ENCODE data around the gene COQ6. TPM values are rescaled to one million over a fixed set of nuclear protein-coding genes. Genes with fewer than 3 reads are reported as not detected.
"Not testable (repeated sequence)": the region's sequence is repeated elsewhere in the genome, so short reads cannot be mapped to it uniquely, and the experiment has no call there.

The COQ6 gene
- total and polyA plus RNA-seq, 5 donors from 2014 or later, result 12.7 to 29.5 (median 26.6) TPM

- no peaks in the 10 kb centered on the region for H3K4me1 Mint-ChIP-seq
- H3K27ac Mint-ChIP-seq, result no peak overlapping the region
- H3K4me3 Mint-ChIP-seq, result no peak overlapping the region
- ATAC-seq (ENCODE audit: low read depth in 2 of 2), result no peak
- Histone ChIP-seq H3K4me3 (ENCODE audit: low read depth, low read length) (no peak overlapping the region), H3K36me3 (ENCODE audit: control insufficient read depth, insufficient read depth, low read length) (peaks cover 10% of the 10 kb centered on the region), H3K27me3 (ENCODE audit: control insufficient read depth, insufficient read depth, low read length) (no peaks in the 10 kb centered on the region), H3K27ac (ENCODE audit: insufficient read depth, low read length, poor library complexity, severe bottlenecking) (no peak overlapping the region), H3K9me3 (ENCODE audit: control insufficient read depth in 2 of 2, low read length in 2 of 2) (no peaks in the 10 kb centered on the region), H3K4me1 (ENCODE audit: control insufficient read depth, insufficient read depth, low read length, poor library complexity, severe bottlenecking) (no peaks in the 10 kb centered on the region)
- no peaks in the 10 kb centered on the region for H3K27me3 Mint-ChIP-seq
- no peaks in the 10 kb centered on the region for H3K9me3 Mint-ChIP-seq
- DNase-seq, result no peak
- peaks cover 32% of the 10 kb centered on the region for H3K36me3 Mint-ChIP-seq
These were observed 38.0 kb downstream of the COQ6 start for GRCh38 chr14:73988065-73988464.

DNA sequence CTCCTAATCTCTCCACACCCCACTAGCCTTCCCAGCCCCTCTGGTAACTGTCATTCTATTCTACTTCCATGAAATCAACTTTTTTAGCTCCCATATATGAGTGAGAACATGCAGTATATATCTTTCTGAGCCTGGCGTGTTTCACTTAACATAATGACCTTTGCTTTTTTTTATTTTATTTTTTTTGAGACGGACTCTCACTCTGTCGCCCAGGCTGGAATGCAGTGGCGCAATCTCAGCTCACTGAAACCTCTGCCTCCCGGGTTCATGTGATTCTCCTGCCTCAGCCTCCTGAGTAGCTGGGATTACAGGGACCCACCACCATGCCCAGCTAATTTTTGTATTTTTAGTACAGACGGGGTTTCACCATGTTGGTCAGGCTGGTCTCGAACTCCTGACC lies 38.6 kb downstream of the COQ6 start:
- H3K9me3 Mint-ChIP-seq; ATAC-seq (ENCODE audit: low read depth in 2 of 2); H3K27ac ChIP-seq (ENCODE audit: insufficient read depth, low read length, poor library complexity, severe bottlenecking); H3K27ac Mint-ChIP-seq; H3K4me1 ChIP-seq (ENCODE audit: control insufficient read depth, insufficient read depth, low read length, poor library complexity, severe bottlenecking); H3K9me3 ChIP-seq (ENCODE audit: control insufficient read depth in 2 of 2, low read length in 2 of 2); H3K4me3 Mint-ChIP-seq; H3K27me3 ChIP-seq (ENCODE audit: control insufficient read depth, insufficient read depth, low read length); H3K4me3 ChIP-seq (ENCODE audit: low read depth, low read length); H3K36me3 ChIP-seq (ENCODE audit: control insufficient read depth, insufficient read depth, low read length); H3K27me3 Mint-ChIP-seq; DNase-seq; H3K4me1 Mint-ChIP-seq: not testable (repeated sequence)
- H3K36me3 Mint-ChIP-seq, result peaks cover 32% of the 10 kb centered on the region

DNA sequence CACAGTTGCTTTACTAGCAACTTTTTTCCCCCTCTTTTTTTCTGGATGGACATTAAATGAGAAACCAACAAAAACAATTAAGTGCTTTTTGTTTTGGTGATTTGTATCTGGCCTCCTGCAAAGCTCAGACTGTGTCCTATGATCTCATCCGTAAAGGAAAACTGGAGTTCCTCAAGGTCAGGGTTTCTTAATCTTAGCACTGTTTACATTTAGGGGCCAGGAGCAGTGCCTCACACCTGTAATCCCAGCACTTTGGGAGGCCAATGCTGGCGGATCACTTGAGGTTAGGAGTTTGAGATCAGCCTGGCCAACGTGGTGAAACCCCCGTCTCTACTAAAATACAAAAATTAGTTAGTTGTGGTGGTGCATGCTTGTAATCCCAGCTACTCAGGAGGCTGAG lies 41.0 kb downstream of the COQ6 start:
- Histone ChIP-seq H3K4me1 (ENCODE audit: control insufficient read depth, insufficient read depth, low read length, poor library complexity, severe bottlenecking) (no peaks in the 10 kb centered on the region), H3K4me3 (ENCODE audit: low read depth, low read length) (no peak overlapping the region), H3K27ac (ENCODE audit: insufficient read depth, low read length, poor library complexity, severe bottlenecking) (no peak overlapping the region), H3K27me3 (ENCODE audit: control insufficient read depth, insufficient read depth, low read length) (no peaks in the 10 kb centered on the region), H3K9me3 (ENCODE audit: control insufficient read depth in 2 of 2, low read length in 2 of 2) (no peaks in the 10 kb centered on the region), H3K36me3 (ENCODE audit: control insufficient read depth, insufficient read depth, low read length) (peaks cover 10% of the 10 kb centered on the region)
- no peaks in the 10 kb centered on the region for H3K27me3 Mint-ChIP-seq
- H3K4me3 Mint-ChIP-seq, result no peak overlapping the region
- no peaks in the 10 kb centered on the region for H3K4me1 Mint-ChIP-seq
- no peak overlapping the region for H3K27ac Mint-ChIP-seq
- no peak for ATAC-seq (ENCODE audit: low read depth in 2 of 2)
- no peak for DNase-seq
- no peaks in the 10 kb centered on the region for H3K9me3 Mint-ChIP-seq
- peaks cover 22% of the 10 kb centered on the region for H3K36me3 Mint-ChIP-seq

DNA sequence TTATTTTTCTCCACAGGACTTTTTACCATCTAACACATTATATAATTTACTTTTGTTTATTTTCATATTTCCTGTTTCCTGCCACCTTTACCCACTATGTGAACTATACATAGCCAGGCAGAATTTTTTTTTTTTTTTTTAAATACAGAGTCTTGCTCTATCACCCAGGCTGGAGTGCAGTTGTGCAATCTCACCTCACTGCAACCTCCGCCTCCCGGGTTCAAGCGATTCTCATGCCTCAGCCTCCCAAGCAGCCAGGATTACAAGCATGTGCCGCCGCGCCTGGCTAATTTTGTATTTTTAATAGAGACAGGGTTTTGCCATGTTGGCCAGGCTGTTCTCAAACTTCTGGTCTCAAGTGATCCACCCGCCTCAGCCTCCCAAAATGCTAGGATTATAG lies 44.8 kb downstream of the COQ6 start:
- H3K36me3 Mint-ChIP-seq, result peaks cover 19% of the 10 kb centered on the region
- not testable (repeated sequence) for ATAC-seq (ENCODE audit: low read depth in 2 of 2); H3K27me3 ChIP-seq (ENCODE audit: control insufficient read depth, insufficient read depth, low read length); H3K27ac Mint-ChIP-seq; H3K4me3 ChIP-seq (ENCODE audit: low read depth, low read length); H3K4me1 ChIP-seq (ENCODE audit: control insufficient read depth, insufficient read depth, low read length, poor library complexity, severe bottlenecking); H3K4me3 Mint-ChIP-seq; H3K27ac ChIP-seq (ENCODE audit: insufficient read depth, low read length, poor library complexity, severe bottlenecking); H3K9me3 Mint-ChIP-seq; H3K4me1 Mint-ChIP-seq; H3K27me3 Mint-ChIP-seq; DNase-seq; H3K9me3 ChIP-seq (ENCODE audit: control insufficient read depth in 2 of 2, low read length in 2 of 2); H3K36me3 ChIP-seq (ENCODE audit: control insufficient read depth, insufficient read depth, low read length)

- Mint-ChIP-seq H3K4me1 (no peaks in the 10 kb centered on the region), H3K27me3 (no peaks in the 10 kb centered on the region)
These were observed 45.9 kb downstream of the COQ6 start for GRCh38 chr14:73995977-73996378.

GRCh38 chr14:73996731-73997107 lies 46.6 kb downstream of the COQ6 start:
- H3K36me3 Mint-ChIP-seq, result peaks cover 16% of the 10 kb centered on the region
- Histone ChIP-seq H3K27me3 (ENCODE audit: control insufficient read depth, insufficient read depth, low read length) (no peaks in the 10 kb centered on the region), H3K9me3 (ENCODE audit: control insufficient read depth in 2 of 2, low read length in 2 of 2) (no peaks in the 10 kb centered on the region), H3K4me3 (ENCODE audit: low read depth, low read length) (no peak overlapping the region), H3K36me3 (ENCODE audit: control insufficient read depth, insufficient read depth, low read length) (peaks cover 8% of the 10 kb centered on the region), H3K4me1 (ENCODE audit: control insufficient read depth, insufficient read depth, low read length, poor library complexity, severe bottlenecking) (no peaks in the 10 kb centered on the region), H3K27ac (ENCODE audit: insufficient read depth, low read length, poor library complexity, severe bottlenecking) (no peak overlapping the region)
- H3K27me3 Mint-ChIP-seq, result no peaks in the 10 kb centered on the region
- DNase-seq (no peak), ATAC-seq (ENCODE audit: low read depth in 2 of 2) (no peak)
- no peaks in the 10 kb centered on the region for H3K9me3 Mint-ChIP-seq
- H3K27ac Mint-ChIP-seq, result no peak overlapping the region
- H3K4me3 Mint-ChIP-seq, result no peak overlapping the region
- no peaks in the 10 kb centered on the region for H3K4me1 Mint-ChIP-seq

More at GRCh38 chr14:73995977-73996378, 45.9 kb downstream of the COQ6 start:
- Histone ChIP-seq H3K4me3 (ENCODE audit: low read depth, low read length) (no peak overlapping the region), H3K9me3 (ENCODE audit: control insufficient read depth in 2 of 2, low read length in 2 of 2) (no peaks in the 10 kb centered on the region), H3K27ac (ENCODE audit: insufficient read depth, low read length, poor library complexity, severe bottlenecking) (no peak overlapping the region), H3K4me1 (ENCODE audit: control insufficient read depth, insufficient read depth, low read length, poor library complexity, severe bottlenecking) (no peaks in the 10 kb centered on the region), H3K36me3 (ENCODE audit: control insufficient read depth, insufficient read depth, low read length) (peaks cover 8% of the 10 kb centered on the region), H3K27me3 (ENCODE audit: control insufficient read depth, insufficient read depth, low read length) (no peaks in the 10 kb centered on the region)
- no peak overlapping the region for H3K27ac Mint-ChIP-seq
- ATAC-seq (ENCODE audit: low read depth in 2 of 2) (no peak), DNase-seq (no peak)
- peaks cover 18% of the 10 kb centered on the region for H3K36me3 Mint-ChIP-seq
- no peaks in the 10 kb centered on the region for H3K9me3 Mint-ChIP-seq
- H3K4me3 Mint-ChIP-seq, result no peak overlapping the region

DNA sequence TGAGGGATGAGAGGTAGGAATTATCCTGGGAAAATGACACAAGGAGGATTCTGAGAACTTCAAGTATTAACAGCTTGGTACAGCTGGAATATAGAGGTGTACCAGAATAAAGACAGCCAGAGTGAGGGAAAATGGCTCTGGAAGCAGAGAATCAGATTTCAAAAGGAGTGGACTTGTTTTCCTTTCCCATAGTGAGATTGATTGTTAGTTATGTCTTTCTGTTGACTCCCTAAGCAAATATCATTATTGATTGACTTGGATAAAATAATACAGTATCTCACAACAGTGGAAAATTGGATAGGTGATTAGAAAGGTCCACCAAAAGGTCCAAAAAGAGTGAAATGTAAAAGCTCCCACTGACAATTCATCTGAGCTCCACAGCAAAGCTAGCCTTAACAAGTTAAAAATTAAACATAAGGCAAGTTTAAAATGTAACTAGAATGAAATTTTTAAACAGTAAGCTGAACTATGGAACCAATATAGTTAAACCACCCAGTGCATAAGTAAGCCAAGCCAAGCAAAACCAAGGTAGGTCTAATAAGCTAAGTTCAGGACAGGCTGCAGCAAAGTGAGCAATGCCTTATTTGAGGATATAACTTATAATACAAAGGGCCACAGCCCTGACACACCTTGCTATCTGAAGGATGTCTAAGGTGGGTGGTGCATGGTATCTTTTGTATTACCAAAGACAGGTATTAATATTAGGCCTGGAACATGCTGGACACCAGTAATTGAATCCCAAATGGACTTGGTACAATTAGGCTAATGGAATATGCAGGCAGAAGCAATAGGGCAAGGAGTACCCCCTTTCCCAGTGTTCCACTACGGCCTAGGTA lies 47.2 kb downstream of the COQ6 start:
- Mint-ChIP-seq H3K27ac (no peak overlapping the region), H3K4me1 (no peaks in the 10 kb centered on the region), H3K4me3 (no peak overlapping the region), H3K36me3 (peaks cover 12% of the 10 kb centered on the region), H3K27me3 (no peaks in the 10 kb centered on the region), H3K9me3 (no peaks in the 10 kb centered on the region)
- no peaks in the 10 kb centered on the region for H3K27me3 ChIP-seq (ENCODE audit: control insufficient read depth, insufficient read depth, low read length)
- H3K9me3 ChIP-seq (ENCODE audit: control insufficient read depth in 2 of 2, low read length in 2 of 2), result no peaks in the 10 kb centered on the region
- no peak overlapping the region for H3K4me3 ChIP-seq (ENCODE audit: low read depth, low read length)
- peaks cover 8% of the 10 kb centered on the region for H3K36me3 ChIP-seq (ENCODE audit: control insufficient read depth, insufficient read depth, low read length)
- no peaks in the 10 kb centered on the region for H3K4me1 ChIP-seq (ENCODE audit: control insufficient read depth, insufficient read depth, low read length, poor library complexity, severe bottlenecking)
- DNase-seq, result no peak
- ATAC-seq (ENCODE audit: low read depth in 2 of 2), result no peak
- H3K27ac ChIP-seq (ENCODE audit: insufficient read depth, low read length, poor library complexity, severe bottlenecking), result no peak overlapping the region

DNA sequence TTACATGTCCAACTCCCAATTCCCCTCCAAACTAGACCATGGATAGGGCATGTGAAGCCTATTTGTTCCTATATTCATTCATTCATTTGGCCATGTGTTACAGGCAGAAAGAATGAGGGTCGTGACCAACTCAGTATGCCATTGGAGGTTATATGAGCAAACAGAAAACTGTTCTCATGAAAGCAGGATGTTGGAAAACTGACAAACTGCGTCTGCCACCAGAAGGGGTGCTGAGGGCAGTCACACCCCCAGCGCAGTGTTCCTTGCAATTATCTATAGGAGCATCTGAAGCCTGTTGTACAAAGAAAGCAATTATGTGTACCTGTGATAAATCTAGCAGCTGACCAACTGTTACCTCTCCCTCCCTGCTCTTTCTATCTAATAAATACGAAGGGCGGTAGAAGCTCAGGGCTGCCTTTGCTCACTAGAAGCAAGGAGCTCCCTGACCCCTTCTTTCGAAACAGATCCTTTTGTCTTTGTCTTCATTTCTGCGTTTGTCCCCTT lies 47.9 kb downstream of the COQ6 start:
- Histone ChIP-seq H3K27ac (ENCODE audit: insufficient read depth, low read length, poor library complexity, severe bottlenecking) (no peak overlapping the region), H3K4me3 (ENCODE audit: low read depth, low read length) (no peak overlapping the region), H3K4me1 (ENCODE audit: control insufficient read depth, insufficient read depth, low read length, poor library complexity, severe bottlenecking) (no peaks in the 10 kb centered on the region), H3K9me3 (ENCODE audit: control insufficient read depth in 2 of 2, low read length in 2 of 2) (no peaks in the 10 kb centered on the region), H3K36me3 (ENCODE audit: control insufficient read depth, insufficient read depth, low read length) (peaks cover 8% of the 10 kb centered on the region), H3K27me3 (ENCODE audit: control insufficient read depth, insufficient read depth, low read length) (no peaks in the 10 kb centered on the region)
- peaks cover 18% of the 10 kb centered on the region for H3K36me3 Mint-ChIP-seq
- H3K27ac Mint-ChIP-seq, result no peak overlapping the region
- H3K27me3 Mint-ChIP-seq, result no peaks in the 10 kb centered on the region
- ATAC-seq (ENCODE audit: low read depth in 2 of 2) (no peak), DNase-seq (no peak)
- H3K4me1 Mint-ChIP-seq, result no peaks in the 10 kb centered on the region
- no peak overlapping the region for H3K4me3 Mint-ChIP-seq
- H3K9me3 Mint-ChIP-seq, result no peaks in the 10 kb centered on the region
